Neuronal stem cell (in vitro differentiated cells): ENCODE measurements around the gene PFDN1.

Experiments used
- DNase-seq: peaks from one replicate; pipeline ENCODE4 v3.0.0-alpha.2; 2013; ENCODE audit warnings: low spot score
- H2AFZ ChIP-seq: one replicate; pipeline ENCODE4 v1.6.1; 2013; ENCODE audit warnings: mild to moderate bottlenecking, low read length, inconsistent platforms
- H2AK5ac ChIP-seq: 2 replicates; pipeline ENCODE4 v1.6.1; 2013; ENCODE audit warnings: low read depth, mild to moderate bottlenecking, inconsistent platforms, low read length, moderate library complexity, mixed read lengths
- H2BK120ac ChIP-seq: 2 replicates; pipeline ENCODE4 v1.6.1; 2013; ENCODE audit warnings: low read depth, mild to moderate bottlenecking, inconsistent platforms, low read length, moderate library complexity, mixed read lengths
- H2BK12ac ChIP-seq: one replicate; pipeline ENCODE4 v1.6.1; 2013; ENCODE audit warnings: low read length, inconsistent platforms
- H2BK15ac ChIP-seq: 2 replicates; pipeline ENCODE4 v1.6.1; 2013; ENCODE audit warnings: mild to moderate bottlenecking, low read length, inconsistent platforms, mixed read lengths
- H2BK5ac ChIP-seq: one replicate; pipeline ENCODE4 v1.6.1; 2013; ENCODE audit warnings: inconsistent platforms, mild to moderate bottlenecking, low read length, moderate library complexity
- H3K14ac ChIP-seq: one replicate; pipeline ENCODE4 v1.6.1; 2013; ENCODE audit warnings: low read length, inconsistent platforms
- H3K18ac ChIP-seq: 2 replicates; pipeline ENCODE4 v1.6.1; 2013; ENCODE audit warnings: low read length, inconsistent platforms
- H3K23ac ChIP-seq: 2 replicates; pipeline ENCODE4 v1.6.1; 2013; ENCODE audit warnings: low read depth, mild to moderate bottlenecking, mixed read lengths, low read length, inconsistent platforms; ENCODE audit not compliant: poor library complexity
- H3K27ac ChIP-seq: replicated peaks from 3 replicates; pipeline ENCODE4 v1.5.1; 2013; ENCODE audit warnings: low read length, inconsistent platforms
- H3K27me3 ChIP-seq, 3 experiments: 2 replicates each; pipeline ENCODE4 v1.6.1; 2013; ENCODE audit warnings: low read length in 3 of 3, mild to moderate bottlenecking in 2 of 3, inconsistent platforms in 1 of 3, low read depth in 1 of 3, mixed read lengths in 1 of 3, moderate library complexity in 1 of 3; ENCODE audit not compliant: control insufficient read depth in 3 of 3, insufficient read depth in 3 of 3
- H3K36me3 ChIP-seq, 2 donors: replicated peaks in 1 of 2; 2 replicates each; pipeline ENCODE4 v1.6.1; 2013; ENCODE audit warnings: low read length in 2 of 2; ENCODE audit not compliant: control insufficient read depth in 2 of 2, insufficient read depth in 2 of 2
- H3K4ac ChIP-seq: 2 replicates; pipeline ENCODE4 v1.6.1; 2013; ENCODE audit warnings: inconsistent platforms, mild to moderate bottlenecking, low read length, moderate library complexity
- H3K4me1 ChIP-seq, 2 donors: 1 replicate in 1 of 2; 2 replicates in 1 of 2; pipeline ENCODE4 v1.6.1; 2013; ENCODE audit warnings: low read length in 2 of 2, low read depth in 1 of 2; ENCODE audit not compliant: control insufficient read depth in 2 of 2, insufficient read depth in 1 of 2
- H3K4me2 ChIP-seq: one replicate; pipeline ENCODE4 v1.6.1; 2013; ENCODE audit warnings: mild to moderate bottlenecking, low read length, inconsistent platforms; ENCODE audit not compliant: insufficient read depth, poor library complexity, severe bottlenecking
- H3K4me3 ChIP-seq, 2 donors: 2 replicates each; pipeline ENCODE4 v1.5.1; 2013; ENCODE audit warnings: low read length in 2 of 2, mild to moderate bottlenecking in 2 of 2, inconsistent platforms in 1 of 2, moderate library complexity in 1 of 2
- H3K79me1 ChIP-seq: one replicate; pipeline ENCODE4 v1.6.1; 2013; ENCODE audit warnings: low read depth, mild to moderate bottlenecking, inconsistent platforms, low read length, moderate library complexity
- H3K9ac ChIP-seq: one replicate; pipeline ENCODE4 v1.6.1; 2013; ENCODE audit warnings: mild to moderate bottlenecking, low read depth, low read length, inconsistent platforms; ENCODE audit not compliant: poor library complexity
- H3K9me3 ChIP-seq, 2 donors: replicated peaks in 1 of 2; 2 replicates each; pipeline versions ENCODE3 to v1.6.1; 2013; ENCODE audit warnings: low read length in 2 of 2, mild to moderate bottlenecking in 2 of 2, inconsistent platforms in 1 of 2, low read depth in 1 of 2, mixed read lengths in 1 of 2, moderate library complexity in 1 of 2; ENCODE audit not compliant: control insufficient read depth in 2 of 2, insufficient read depth in 1 of 2
- H4K8ac ChIP-seq: one replicate; pipeline ENCODE4 v1.6.1; 2013; ENCODE audit warnings: low read depth, mild to moderate bottlenecking, inconsistent platforms, low read length, moderate library complexity
- H4K91ac ChIP-seq: one replicate; pipeline ENCODE4 v1.6.1; 2013; ENCODE audit warnings: low read length, low read depth, mild to moderate bottlenecking, inconsistent platforms; ENCODE audit not compliant: poor library complexity
- WGBS, 2 donors: extraction: QIAGEN DNeasy Blood & Tissue Kit; methylation state at CpG; one replicate each; pipeline ENCODE4 v1.1.7; 2013; ENCODE audit warnings: missing lambda C conversion rate in 2 of 2, mixed read lengths in 1 of 2; ENCODE audit not compliant: insufficient read length in 2 of 2, insufficient replicate concordance in 1 of 2; ENCODE audit errors: extremely low coverage in 2 of 2; 5-methylcytosine and 5-hydroxymethylcytosine counted together

Gene PFDN1

GRCh38 chr5:140225396-140225795 lies 77.5 kb downstream of the PFDN1 start:
- Histone ChIP-seq H2BK120ac (no peak overlapping the region), H3K4ac (no peak overlapping the region), H3K23ac (no peak overlapping the region), H3K14ac (no peak overlapping the region), H2AK5ac (no peak overlapping the region), H3K27me3 (no peaks in the 10 kb centered on the region), H3K18ac (no peak overlapping the region), H3K4me1 (peaks cover 0 to 7% of the 10 kb centered on the region in 2 donors), H3K27ac (no peak overlapping the region), H2AFZ (no peak overlapping the region), H2BK5ac (no peak overlapping the region), H3K36me3 (no peaks in the 10 kb centered on the region), H3K79me1 (peaks cover 3% of the 10 kb centered on the region), H3K9ac (no peak overlapping the region), H3K4me3 (no peak overlapping the region), H4K8ac (no peak overlapping the region), H2BK12ac (no peak overlapping the region), H3K4me2 (no peak overlapping the region), H2BK15ac (no peak overlapping the region), H3K9me3 (no peaks in the 10 kb centered on the region), H4K91ac (no peak overlapping the region)
- no peak for DNase-seq
- WGBS, 2 donors, result no CpG with 5 or more reads among the region's 3 CpGs

- H3K9ac ChIP-seq, result no peak overlapping the region
- H3K27ac ChIP-seq, result no peak overlapping the region
- no peak overlapping the region for H2AK5ac ChIP-seq
- H2BK5ac ChIP-seq, result no peak overlapping the region
- no peak overlapping the region for H2BK15ac ChIP-seq
- H3K9me3 ChIP-seq, result no peaks in the 10 kb centered on the region
- no peak overlapping the region for H3K23ac ChIP-seq
- WGBS, 2 donors, result no CpG with 5 or more reads among the region's 3 CpGs
- H2BK120ac ChIP-seq, result no peak overlapping the region
- DNase-seq, result no peak
- H3K14ac ChIP-seq, result no peak overlapping the region
- H4K8ac ChIP-seq, result no peak overlapping the region
- no peak overlapping the region for H3K4me3 ChIP-seq
- peaks cover 0 to 10% of the 10 kb centered on the region in 2 donors for H3K4me1 ChIP-seq
- H3K79me1 ChIP-seq, result peaks cover 3% of the 10 kb centered on the region
- no peak overlapping the region for H3K4ac ChIP-seq
- no peak overlapping the region for H3K4me2 ChIP-seq
- H2AFZ ChIP-seq, result no peak overlapping the region
- no peaks in the 10 kb centered on the region for H3K27me3 ChIP-seq
- no peaks in the 10 kb centered on the region for H3K36me3 ChIP-seq
- H2BK12ac ChIP-seq, result no peak overlapping the region
- no peak overlapping the region for H3K18ac ChIP-seq
- no peak overlapping the region for H4K91ac ChIP-seq
Observed at GRCh38 chr5:140224658-140225057, 78.2 kb downstream of the PFDN1 start.

DNA sequence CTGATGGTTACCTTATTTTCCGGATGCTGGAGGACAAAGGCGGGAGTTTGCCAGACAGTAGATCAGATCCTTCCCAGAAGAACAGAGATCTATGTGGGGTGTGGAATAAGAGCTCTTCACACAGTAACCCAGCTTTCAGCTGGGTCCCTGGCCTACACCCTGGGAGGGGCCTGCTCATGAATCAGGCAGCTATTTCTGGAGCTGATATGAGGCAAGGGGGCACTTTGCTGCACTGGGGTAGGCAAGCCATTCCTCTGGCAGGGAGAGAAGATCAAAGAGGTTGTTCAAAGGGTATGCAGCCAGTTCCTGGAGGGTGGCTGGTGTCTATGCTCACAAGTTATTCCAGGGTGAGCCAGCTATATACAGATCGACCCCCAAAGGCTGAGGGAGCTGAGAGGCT lies 79.3 kb downstream of the PFDN1 start:
- Histone ChIP-seq H4K91ac (no peak overlapping the region), H3K9ac (no peak overlapping the region), H2BK12ac (no peak overlapping the region), H4K8ac (no peak overlapping the region), H3K27me3 (no peaks in the 10 kb centered on the region), H3K4me2 (no peak overlapping the region), H2AK5ac (no peak overlapping the region), H3K4me3 (no peak overlapping the region), H3K4ac (no peak overlapping the region), H2AFZ (no peak overlapping the region), H3K36me3 (no peaks in the 10 kb centered on the region), H3K18ac (no peak overlapping the region), H3K79me1 (peaks cover 2% of the 10 kb centered on the region), H3K14ac (no peak overlapping the region), H3K4me1 (peaks cover 0 to 18% of the 10 kb centered on the region in 2 donors), H3K23ac (no peak overlapping the region), H2BK5ac (no peak overlapping the region), H2BK120ac (no peak overlapping the region), H3K9me3 (no peaks in the 10 kb centered on the region), H3K27ac (no peak overlapping the region), H2BK15ac (no peak overlapping the region)
- no peak for DNase-seq
- WGBS, 2 donors, result no CpG with 5 or more reads among the region's 3 CpGs

DNA sequence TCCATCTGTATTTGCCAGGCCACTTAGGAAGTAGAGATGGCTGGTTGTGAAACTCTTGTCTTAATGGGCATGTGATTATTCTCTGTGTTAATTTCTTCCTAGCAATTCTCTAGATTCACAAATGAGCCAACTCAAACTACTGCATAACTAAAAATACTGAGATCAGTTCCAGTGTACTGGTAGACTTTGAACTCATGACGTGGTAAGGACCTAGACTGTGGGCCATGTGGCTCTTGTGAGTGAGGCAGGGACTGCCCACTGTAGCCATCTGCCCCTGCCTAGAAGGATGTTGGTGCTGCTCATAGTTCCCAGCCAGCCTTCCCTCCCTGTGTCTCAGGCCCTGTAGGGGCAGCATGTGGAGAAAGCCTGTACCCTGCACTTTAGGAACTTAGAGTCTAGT lies 80.5 kb downstream of the PFDN1 start:
- H2BK120ac ChIP-seq, result no peak overlapping the region
- no peak for DNase-seq
- H3K27me3 ChIP-seq, result no peaks in the 10 kb centered on the region
- no peak overlapping the region for H2AFZ ChIP-seq
- no CpG with 5 or more reads among the region's 1 CpG for WGBS, 2 donors
- no peak overlapping the region for H3K4me3 ChIP-seq
- no peak overlapping the region for H3K4me2 ChIP-seq
- H2BK5ac ChIP-seq, result no peak overlapping the region
- H4K91ac ChIP-seq, result no peak overlapping the region
- H2AK5ac ChIP-seq, result no peak overlapping the region
- no peak overlapping the region for H2BK15ac ChIP-seq
- H4K8ac ChIP-seq, result no peak overlapping the region
- H3K27ac ChIP-seq, result no peak overlapping the region
- peaks cover 0 to 18% of the 10 kb centered on the region in 2 donors for H3K4me1 ChIP-seq
- no peak overlapping the region for H3K4ac ChIP-seq
- H3K9ac ChIP-seq, result no peak overlapping the region
- no peak overlapping the region for H3K14ac ChIP-seq
- H3K36me3 ChIP-seq, result no peaks in the 10 kb centered on the region
- H3K18ac ChIP-seq, result peak overlapping the region; percentile 20
- no peaks in the 10 kb centered on the region for H3K79me1 ChIP-seq
- H2BK12ac ChIP-seq, result no peak overlapping the region
- no peaks in the 10 kb centered on the region for H3K9me3 ChIP-seq
- H3K23ac ChIP-seq, result no peak overlapping the region
